B cell (primary cell): Measurements from ENCODE around the gene ABLIM1. TPM values are rescaled to one million over a fixed set of nuclear protein-coding genes. Genes with fewer than 3 reads are reported as not detected.

Experiments used
- ATAC-seq: fragments of 200-7000 bp; cut with Tn5 transposase; one replicate; pipeline ENCODE4 v1.10.0; 2021; ENCODE audit warnings: low read depth, mild to moderate bottlenecking, moderate number of reproducible peaks, moderate library complexity
- CTCF ChIA-PET: fragments of 350-600 bp; sonication (Branson Sonifier 250); formaldehyde crosslinking; loops from one replicate; lab custom pipeline; 2021; ENCODE audit warnings: antibody characterized with exemption, inconsistent platforms; lab: Charles Lee
- POLR2A ChIA-PET: fragments of 350-600 bp; sonication (Branson Sonifier 250); formaldehyde crosslinking; loops from one replicate; lab custom pipeline; 2021; ENCODE audit warnings: antibody characterized with exemption; lab: Charles Lee
- DNase-seq: peaks from one replicate; pipeline ENCODE4 v3.0.0; 2013
- H2AFZ ChIP-seq: 2 replicates; pipeline ENCODE4 v1.6.1; 2012; ENCODE audit warnings: mild to moderate bottlenecking, low read depth, low read length; ENCODE audit not compliant: insufficient read depth, poor library complexity, severe bottlenecking
- H3K27ac ChIP-seq, 2 donors: 1 replicate in 1 of 2; 2 replicates in 1 of 2; pipeline ENCODE4 v1.5.1; 2012 to 2013; ENCODE audit warnings: low read length in 2 of 2, mild to moderate bottlenecking in 2 of 2, moderate library complexity in 1 of 2
- H3K27me3 ChIP-seq, 4 experiments: fragments of 200-600 bp in 1 of 4; sonication (generic) in 1 of 4; replicated peaks in 1 of 4; 1 replicate in 2 of 4; 2 replicates in 2 of 4; pipeline versions ENCODE4 v1.6.1 to v1.7.0; 2013 to 2016; ENCODE audit warnings: low read length in 3 of 4, mild to moderate bottlenecking in 2 of 4, mixed read lengths in 1 of 4, moderate library complexity in 1 of 4; ENCODE audit not compliant: insufficient read depth in 4 of 4, control insufficient read depth in 3 of 4; ENCODE audit errors: control extremely low read depth in 1 of 4
- H3K36me3 ChIP-seq, 2 experiments: replicated peaks in 1 of 2; 1 replicate in 1 of 2; 2 replicates in 1 of 2; pipeline versions ENCODE4 v1.6.1 to v1.7.1; 2013; ENCODE audit warnings: low read length in 1 of 2; ENCODE audit not compliant: insufficient read depth in 2 of 2, control insufficient read depth in 1 of 2; ENCODE audit errors: control extremely low read depth in 1 of 2, extremely low read depth in 1 of 2
- H3K4me1 ChIP-seq, 2 donors: fragments of 200-600 bp in 1 of 2; sonication (generic) in 1 of 2; 1 replicate in 1 of 2; 2 replicates in 1 of 2; pipeline versions ENCODE4 v1.5.1 to v1.6.1; 2013 to 2017; ENCODE audit warnings: low read length in 2 of 2; ENCODE audit not compliant: control insufficient read depth in 2 of 2, insufficient read depth in 2 of 2
- H3K4me2 ChIP-seq: replicated peaks from 2 replicates; pipeline ENCODE3; 2012; ENCODE audit warnings: mild to moderate bottlenecking, low read depth, low read length; ENCODE audit not compliant: poor library complexity, severe bottlenecking
- H3K4me3 ChIP-seq, 5 experiments: fragments of 200-600 bp in 1 of 5; sonication (generic) in 1 of 5; 1 replicate in 3 of 5; 2 replicates in 2 of 5; pipeline versions ENCODE4 v1.5.1 to v1.7.0; 2011 to 2016; ENCODE audit warnings: low read length in 4 of 5, mild to moderate bottlenecking in 4 of 5, low read depth in 2 of 5, control low read depth in 1 of 5, moderate library complexity in 1 of 5; ENCODE audit not compliant: insufficient read depth in 1 of 5; ENCODE audit errors: control extremely low read depth in 1 of 5, extremely low read depth in 1 of 5
- H3K79me2 ChIP-seq: fragments of 200-600 bp; sonication (generic); one replicate; pipeline ENCODE4 v1.6.0; 2016; ENCODE audit warnings: low read length; ENCODE audit not compliant: control insufficient read depth, insufficient read depth
- H3K9ac ChIP-seq: fragments of 200-600 bp; sonication (generic); 2 replicates; pipeline ENCODE4 v1.6.1; 2017; ENCODE audit warnings: mild to moderate bottlenecking, low read length, moderate library complexity
- H3K9me3 ChIP-seq, 3 donors: one replicate each; pipeline versions ENCODE4 v1.6.1 to v1.7.1; 2013; ENCODE audit warnings: low read length in 2 of 3; ENCODE audit not compliant: control insufficient read depth in 2 of 3, insufficient read depth in 1 of 3; ENCODE audit errors: control extremely low read depth in 1 of 3
- H4K20me1 ChIP-seq: 2 replicates; pipeline ENCODE4 v1.6.0; 2012; ENCODE audit warnings: mild to moderate bottlenecking, low read length; ENCODE audit not compliant: insufficient read depth, control insufficient read depth, poor library complexity, severe bottlenecking
- H3K27ac Mint-ChIP-seq: one replicate; pipeline ENCODE4 v1.8.0; 2021; ENCODE audit warnings: mixed read lengths
- H3K27me3 Mint-ChIP-seq: one replicate; pipeline ENCODE4 v1.8.0; 2021; ENCODE audit warnings: mixed read lengths
- H3K4me1 Mint-ChIP-seq: one replicate; pipeline ENCODE4 v1.8.0; 2021; ENCODE audit warnings: mixed read lengths
- H3K4me3 Mint-ChIP-seq: one replicate; pipeline ENCODE4 v1.8.0; 2021; ENCODE audit warnings: mixed read lengths
- H3K9me3 Mint-ChIP-seq: one replicate; pipeline ENCODE4 v1.8.0; 2022; ENCODE audit warnings: mixed read lengths; ENCODE audit not compliant: insufficient read depth
- EZH2 ChIP-seq: IDR thresholded peaks from 2 replicates; pipeline ENCODE4 v1.6.1; 2012; ENCODE audit warnings: borderline replicate concordance, low read depth, mild to moderate bottlenecking, moderate library complexity, low read length; ENCODE audit not compliant: insufficient read depth, poor library complexity, severe bottlenecking
- WGBS: methylation state at CpG from one replicate; pipeline ENCODE4 v1.1.5; 2013; ENCODE audit warnings: missing lambda C conversion rate; ENCODE audit not compliant: insufficient coverage; 5-methylcytosine and 5-hydroxymethylcytosine counted together
- intact Hi-C: fragments of 100-400 bp; cut with micrococcal nuclease; formaldehyde crosslinking; loops from one replicate; pipeline ENCODE4 v1.10.0; 2022
- polyA plus RNA-seq: library from polyadenylated mRNA; depleted of rRNA; stranded (reverse); fragments of >200 nt; gene quantifications from 2 replicates; pipeline ENCODE4 v1.2.3, GENCODE V29; 2012
- total RNA-seq, 2 donors: library from RNA; stranded (reverse); fragments of 120-200 nt in 1 of 2; gene quantifications; 1 replicate in 1 of 2; 2 replicates in 1 of 2; pipeline versions ENCODE4 v1.2.3 to v1.2.4, GENCODE V29; 2013 to 2022
- TF ChIP-seq, protein P1 (sequence below): fragments of 200-600 bp; IDR thresholded peaks from one replicate; pipeline ENCODE4 v1.8.0; 2022; ENCODE audit warnings: antibody characterized with exemption, mild to moderate bottlenecking

The ABLIM1 gene
- total and polyA plus RNA-seq, 2 donors (not counting 1 experiment from before 2014, with no cell fraction given), result 55.6 to 148 TPM

DNA sequence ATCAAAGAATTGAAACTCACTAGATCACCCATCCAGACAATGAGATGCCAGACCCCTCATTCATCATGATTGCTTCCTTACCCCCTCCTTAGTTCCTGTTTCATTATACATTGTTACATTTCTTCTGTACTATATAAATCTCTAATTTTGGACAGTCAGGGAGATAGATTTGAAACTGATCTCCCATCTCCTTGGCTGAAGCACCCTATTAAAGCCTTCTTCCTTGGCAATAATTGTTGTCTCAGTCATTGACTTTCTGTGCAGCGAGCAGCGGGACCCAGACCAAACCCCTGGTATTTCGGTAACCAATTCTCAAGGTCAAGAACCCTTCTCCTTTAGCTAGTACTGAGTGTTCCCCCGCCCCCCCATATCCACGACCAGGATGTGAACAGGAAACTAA is 100.2 kb downstream of the ABLIM1 start:
- Histone ChIP-seq H2AFZ (no peak overlapping the region), H3K4me1 (no peaks in the 10 kb centered on the region), H3K79me2 (no peaks in the 10 kb centered on the region), H3K9ac (no peak overlapping the region), H3K36me3 (no peaks in the 10 kb centered on the region), H3K9me3 (peaks cover 0 to 19% (median 14%) of the 10 kb centered on the region in 3 donors), H3K4me3 (no peak overlapping the region), H3K27me3 (peaks cover 0 to 2% (median 0%) of the 10 kb centered on the region in 4 experiments), H3K4me2 (no peak overlapping the region), H4K20me1 (no peaks in the 10 kb centered on the region), H3K27ac (no peak overlapping the region)
- ChIA-PET POLR2A (no interaction called here), CTCF (no interaction called here)
- Mint-ChIP-seq H3K27me3 (no peaks in the 10 kb centered on the region), H3K27ac (no peak overlapping the region), H3K4me3 (no peak overlapping the region), H3K9me3 (peaks cover 7% of the 10 kb centered on the region), H3K4me1 (peaks cover 2% of the 10 kb centered on the region)
- WGBS, result 100% methylated on average over 4 of the region's 5 CpGs
- intact Hi-C loops, result no loop called here
- no peak for TF ChIP-seq EZH2
- TF ChIP-seq, protein P1, sequence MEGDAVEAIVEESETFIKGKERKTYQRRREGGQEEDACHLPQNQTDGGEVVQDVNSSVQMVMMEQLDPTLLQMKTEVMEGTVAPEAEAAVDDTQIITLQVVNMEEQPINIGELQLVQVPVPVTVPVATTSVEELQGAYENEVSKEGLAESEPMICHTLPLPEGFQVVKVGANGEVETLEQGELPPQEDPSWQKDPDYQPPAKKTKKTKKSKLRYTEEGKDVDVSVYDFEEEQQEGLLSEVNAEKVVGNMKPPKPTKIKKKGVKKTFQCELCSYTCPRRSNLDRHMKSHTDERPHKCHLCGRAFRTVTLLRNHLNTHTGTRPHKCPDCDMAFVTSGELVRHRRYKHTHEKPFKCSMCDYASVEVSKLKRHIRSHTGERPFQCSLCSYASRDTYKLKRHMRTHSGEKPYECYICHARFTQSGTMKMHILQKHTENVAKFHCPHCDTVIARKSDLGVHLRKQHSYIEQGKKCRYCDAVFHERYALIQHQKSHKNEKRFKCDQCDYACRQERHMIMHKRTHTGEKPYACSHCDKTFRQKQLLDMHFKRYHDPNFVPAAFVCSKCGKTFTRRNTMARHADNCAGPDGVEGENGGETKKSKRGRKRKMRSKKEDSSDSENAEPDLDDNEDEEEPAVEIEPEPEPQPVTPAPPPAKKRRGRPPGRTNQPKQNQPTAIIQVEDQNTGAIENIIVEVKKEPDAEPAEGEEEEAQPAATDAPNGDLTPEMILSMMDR, result no peak
- ATAC-seq, result no peak
- DNase-seq, result no peak

DNA sequence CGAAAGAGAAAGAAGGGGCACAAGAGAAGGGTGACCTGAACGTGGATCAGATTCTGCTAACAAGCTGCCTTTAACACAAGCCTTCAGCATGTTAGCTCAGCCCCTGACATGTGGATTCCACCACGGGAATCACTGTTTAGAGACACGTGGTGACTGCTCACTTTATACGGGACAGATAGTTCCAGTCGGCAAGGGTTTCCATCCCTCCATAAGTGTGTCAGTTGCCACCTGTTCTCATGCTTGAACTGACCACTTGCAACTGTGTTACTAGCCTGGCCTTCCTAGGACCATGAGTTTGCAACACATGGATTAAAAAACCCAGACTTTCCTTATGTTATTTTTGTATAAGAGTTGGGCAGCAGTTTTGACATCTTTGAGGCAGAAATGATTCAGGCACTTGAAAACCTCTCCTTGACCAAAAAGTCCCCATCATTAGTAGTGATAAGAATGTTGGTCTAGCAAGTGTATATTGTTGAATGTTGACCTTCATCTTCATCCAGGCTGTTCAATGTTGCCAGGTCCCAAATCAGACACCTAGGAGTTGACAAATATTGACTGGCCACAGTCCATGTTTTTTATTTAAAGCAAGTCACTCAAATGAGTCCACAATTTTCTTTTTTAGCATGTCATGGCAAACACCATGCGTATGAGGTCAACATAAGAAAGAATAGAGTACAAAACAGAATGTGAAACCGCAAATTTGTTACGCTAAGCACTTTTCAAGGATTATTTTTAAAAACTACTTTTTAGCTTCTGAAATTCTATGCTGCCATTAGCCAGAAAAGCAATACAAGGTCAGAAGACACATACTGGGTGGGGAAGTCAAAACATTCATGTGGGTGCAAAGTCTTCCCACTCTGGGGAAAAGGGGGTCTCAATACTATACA is 101.6 kb downstream of the ABLIM1 start:
- CTCF ChIA-PET, result interaction anchor here (15.1 kb wide), 1 partner anchor 86 kb away, joined by 212 read pairs; no protein-coding TSS in a partner anchor
- TF ChIP-seq, protein P1, result no peak
- no peak for TF ChIP-seq EZH2
- intact Hi-C loops, result no loop called here
- H3K36me3 ChIP-seq, result no peaks in the 10 kb centered on the region
- H3K9me3 ChIP-seq, result peaks cover 0 to 19% (median 14%) of the 10 kb centered on the region in 3 donors
- no peak overlapping the region for H3K27ac ChIP-seq
- no peak overlapping the region for H3K4me2 ChIP-seq
- no peaks in the 10 kb centered on the region for H4K20me1 ChIP-seq
- Mint-ChIP-seq H3K4me3 (no peak overlapping the region), H3K27ac (no peak overlapping the region), H3K27me3 (no peaks in the 10 kb centered on the region), H3K4me1 (peaks cover 2% of the 10 kb centered on the region), H3K9me3 (peaks cover 7% of the 10 kb centered on the region)
- no peak for ATAC-seq
- POLR2A ChIA-PET, result no interaction called here
- no peak overlapping the region for H3K4me3 ChIP-seq
- no peaks in the 10 kb centered on the region for H3K79me2 ChIP-seq
- DNase-seq, result no peak
- H2AFZ ChIP-seq, result no peak overlapping the region
- no peak overlapping the region for H3K9ac ChIP-seq
- no peaks in the 10 kb centered on the region for H3K4me1 ChIP-seq
- WGBS, result 93% methylated on average over 5 of the region's 9 CpGs
- H3K27me3 ChIP-seq, result peaks cover 0 to 2% (median 0%) of the 10 kb centered on the region in 4 experiments
